HG02610 (cell line): ENCODE results near the gene CD47.

Source experiments
- ATAC-seq: cut with Tn5 transposase; IDR thresholded peaks from one replicate; pipeline ENCODE4 v1.9.1; 2021; ENCODE audit warnings: mild to moderate bottlenecking, moderate library complexity; ENCODE audit not compliant: unreplicated experiment

CD47 gene

DNA sequence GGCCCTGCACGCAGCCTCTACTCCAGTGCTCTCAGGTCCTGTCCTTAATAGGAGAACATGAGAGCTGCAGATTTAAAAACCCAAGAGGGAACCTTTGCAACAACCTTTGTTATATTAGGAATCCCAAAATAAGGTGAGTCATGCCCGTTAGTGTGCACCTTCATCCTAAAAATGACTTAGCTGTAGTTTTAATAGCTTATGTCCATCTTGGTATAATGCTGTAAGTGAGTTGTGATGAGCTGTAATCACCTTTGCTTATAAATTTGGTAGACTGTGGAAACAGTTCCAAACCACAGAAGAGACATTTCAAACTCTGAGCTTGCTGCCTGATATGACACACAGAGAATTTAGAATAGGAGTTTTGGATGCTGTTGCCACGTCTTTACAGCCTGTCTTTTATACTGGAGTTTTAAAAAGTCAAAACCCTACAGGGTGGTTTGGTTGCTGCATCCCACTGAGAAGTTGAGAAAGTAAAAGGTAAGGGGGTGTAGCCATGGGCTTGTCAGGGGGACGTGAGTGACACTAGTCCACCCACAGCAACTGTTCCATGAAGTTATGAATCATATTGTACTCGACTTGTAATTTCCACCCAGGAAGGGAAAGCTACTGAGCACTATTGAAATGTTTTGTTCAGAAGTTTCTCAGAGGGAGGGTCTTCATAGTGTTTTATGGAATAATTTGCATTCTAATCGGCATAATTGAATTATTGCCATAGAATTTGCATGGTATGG is 27.4 kb upstream of the CD47 start:
- ATAC-seq: no peak

DNA sequence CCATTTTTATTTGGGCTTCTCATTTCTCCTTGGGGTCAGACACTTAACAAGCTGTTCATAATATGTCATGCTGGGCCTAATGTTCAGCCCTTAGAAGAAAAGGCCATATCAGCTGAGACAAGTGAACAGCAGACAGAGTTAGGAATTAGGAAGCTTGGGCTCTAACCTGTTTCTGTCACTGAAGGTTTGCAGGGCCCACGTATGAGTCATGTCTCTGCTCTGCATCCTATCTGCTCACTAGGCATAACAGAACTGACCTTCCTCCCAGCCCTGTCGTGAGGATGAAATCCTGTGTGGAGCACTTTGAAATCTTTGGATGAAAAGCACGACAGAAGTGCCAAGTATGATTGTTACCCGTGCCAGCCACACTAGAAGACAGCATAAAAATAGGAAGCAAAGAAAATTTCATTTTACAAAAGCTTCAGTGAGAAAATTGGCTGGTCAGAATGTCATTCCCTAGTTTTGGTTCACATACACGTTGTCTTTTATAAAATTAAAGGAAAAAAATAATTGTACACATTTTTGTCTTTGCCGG is 26.5 kb upstream of the CD47 start:
- peak; percentile 60 for ATAC-seq

- ATAC-seq: no peak
These were observed 23.7 kb upstream of the CD47 start for GRCh38 chr3:108114423-108115065.

DNA sequence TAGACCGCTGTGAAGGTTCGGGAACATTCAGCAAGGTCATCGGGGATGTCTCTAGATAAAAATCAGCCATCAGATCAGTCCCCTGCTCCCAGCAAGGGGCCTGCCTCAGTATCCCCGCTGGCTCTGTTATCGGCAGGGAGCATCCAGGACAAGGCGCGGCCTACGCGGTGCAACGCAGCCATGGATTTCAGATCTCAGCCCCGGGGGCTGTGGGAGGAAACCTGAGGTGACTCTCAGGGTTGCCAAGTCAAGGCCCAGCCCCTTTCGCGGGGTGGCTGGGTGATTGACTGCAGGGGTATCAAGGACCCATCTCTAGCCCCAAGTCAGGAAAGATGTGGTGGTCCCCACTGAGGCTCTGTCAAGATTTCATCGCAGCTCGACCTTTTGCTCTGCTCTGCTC is 23.1 kb upstream of the CD47 start:
- no peak for ATAC-seq

DNA sequence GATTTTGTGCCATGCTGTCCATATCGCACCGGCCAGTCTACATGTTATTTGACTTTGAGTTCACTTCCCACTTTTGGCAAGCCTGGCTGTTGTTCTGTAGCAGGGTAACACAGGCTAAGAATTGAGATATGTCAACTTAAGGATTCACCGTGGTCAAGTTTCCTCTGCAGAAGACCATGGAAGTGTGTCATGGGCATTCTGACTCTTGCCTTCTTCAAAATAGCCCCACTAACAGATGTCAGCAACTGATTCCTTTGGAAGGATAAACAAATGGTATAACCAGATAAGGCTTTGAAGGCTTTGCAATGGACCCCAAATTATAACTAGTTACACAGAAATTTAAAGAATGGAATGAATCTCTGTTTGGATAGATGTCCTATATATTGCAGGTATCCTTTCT is 20.1 kb upstream of the CD47 start:
- ATAC-seq: no peak

GRCh38 chr3:108108416-108108815 is 17.6 kb upstream of the CD47 start:
- no peak for ATAC-seq

GRCh38 chr3:108106449-108106848 is 15.6 kb upstream of the CD47 start:
- no peak for ATAC-seq

DNA sequence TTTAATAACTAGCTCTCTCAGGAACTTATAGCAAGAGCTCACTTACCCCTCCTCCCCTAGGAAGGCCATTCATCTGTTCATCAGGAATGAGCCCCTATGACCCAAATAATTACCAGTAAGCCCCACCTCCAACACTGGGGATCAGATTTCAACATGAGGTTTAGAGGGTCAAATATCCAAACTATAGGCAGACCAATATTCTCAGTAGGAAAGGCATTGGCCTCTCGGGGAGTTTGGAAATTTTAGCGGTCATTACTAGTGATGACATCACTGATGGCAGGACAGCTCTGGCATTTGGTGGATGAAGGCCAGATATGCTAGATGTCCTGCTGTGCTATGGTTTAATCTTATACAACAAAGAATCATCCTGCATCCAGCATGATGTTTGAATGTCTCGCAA is 15.2 kb upstream of the CD47 start:
- no peak for ATAC-seq

GRCh38 chr3:108103886-108104797 is 13.3 kb upstream of the CD47 start:
- ATAC-seq: no peak

DNA sequence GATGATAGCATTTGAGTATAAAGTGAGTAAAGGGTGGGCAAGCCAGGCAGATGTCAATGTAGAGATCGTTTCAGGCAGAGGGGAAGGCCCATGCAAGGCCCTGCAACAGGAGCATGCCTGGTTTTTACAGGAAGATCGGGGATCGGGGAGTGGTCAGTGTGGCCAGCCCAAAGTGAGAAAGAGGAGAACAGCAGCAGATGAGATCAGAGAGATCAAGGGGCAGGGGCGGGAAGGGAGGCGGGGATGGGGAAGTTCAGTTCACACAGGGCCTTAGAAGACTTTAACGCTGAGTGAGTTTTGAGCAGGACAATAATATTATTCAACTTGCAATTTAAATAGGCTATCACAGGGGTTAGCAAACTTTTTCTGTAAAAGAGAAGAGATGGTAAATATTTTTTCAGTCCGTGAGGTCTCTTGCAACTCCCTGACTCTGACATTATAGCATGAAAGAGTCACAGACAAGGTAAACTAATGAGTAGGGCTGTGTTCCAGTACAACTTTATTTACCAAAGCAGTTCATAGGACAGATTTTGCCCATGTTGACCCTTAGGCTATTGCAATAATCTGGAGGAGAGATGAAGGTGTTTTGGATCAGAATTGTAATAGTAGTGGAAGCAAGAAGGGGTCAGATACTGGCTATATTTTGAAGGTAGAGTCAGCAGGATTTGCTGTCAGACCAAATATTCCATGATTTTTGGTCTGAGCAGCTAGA is 12.4 kb upstream of the CD47 start:
- no peak for ATAC-seq

- ATAC-seq: no peak
These were observed 11.7 kb upstream of the CD47 start for GRCh38 chr3:108102420-108103039.

DNA sequence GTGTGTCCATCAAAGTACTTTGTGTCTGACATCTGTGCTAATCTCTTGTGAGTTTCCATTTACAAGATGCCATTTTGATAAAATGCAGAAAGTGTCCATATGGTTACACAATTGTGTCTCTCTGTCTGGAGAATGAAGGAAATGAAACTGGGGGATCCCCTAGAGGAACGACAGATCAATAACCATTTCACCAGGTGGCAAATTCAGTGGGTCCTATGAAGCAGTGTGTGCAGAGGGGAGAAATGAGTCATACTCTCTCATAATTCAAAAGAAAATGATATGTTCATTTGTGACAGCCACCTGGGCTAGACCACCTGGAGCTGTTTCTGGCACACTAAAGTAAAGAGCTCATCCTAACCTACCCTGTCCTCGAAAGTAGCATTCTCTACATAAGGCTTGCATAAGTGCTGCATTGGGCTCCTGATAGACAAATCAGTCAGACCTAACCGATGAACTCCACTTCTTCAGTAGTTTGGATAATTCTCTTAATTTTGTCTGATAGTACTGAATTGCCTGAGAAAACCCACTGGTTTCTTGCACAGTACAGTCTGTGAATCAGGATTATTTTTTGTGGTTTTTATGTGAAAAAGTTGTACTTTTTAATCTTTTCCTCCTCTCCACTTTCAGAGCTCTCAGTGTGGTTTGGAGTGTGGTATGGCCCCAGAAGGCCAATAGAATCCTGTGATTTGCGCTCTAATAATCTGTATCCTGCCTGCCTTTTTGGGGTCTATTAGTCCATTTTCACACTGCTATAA is 10.3 kb upstream of the CD47 start:
- peak; percentile 82 for ATAC-seq

GRCh38 chr3:108099679-108100428 is 9.0 kb upstream of the CD47 start:
- peak; percentile 51 for ATAC-seq

- no peak for ATAC-seq
These were observed 8.4 kb upstream of the CD47 start for GRCh38 chr3:108099244-108099643.

DNA sequence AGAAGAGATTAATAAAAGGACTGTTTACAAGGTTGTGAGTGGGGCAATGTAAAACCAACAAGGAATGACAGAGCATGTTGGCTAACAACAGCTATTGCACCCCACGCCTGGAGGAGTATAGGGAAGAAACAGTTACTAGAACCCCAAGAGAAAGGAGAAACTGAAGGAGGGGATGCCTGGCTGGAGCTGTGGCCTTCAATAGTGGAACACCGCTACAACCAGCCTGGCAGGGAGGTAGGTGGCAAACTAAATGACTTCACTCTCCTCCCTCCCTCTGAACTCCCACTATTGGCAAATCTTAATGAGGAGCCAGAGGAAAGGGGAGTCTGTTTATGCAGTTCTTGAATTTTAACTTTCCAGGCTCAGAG is 7.2 kb upstream of the CD47 start:
- no peak for ATAC-seq

DNA sequence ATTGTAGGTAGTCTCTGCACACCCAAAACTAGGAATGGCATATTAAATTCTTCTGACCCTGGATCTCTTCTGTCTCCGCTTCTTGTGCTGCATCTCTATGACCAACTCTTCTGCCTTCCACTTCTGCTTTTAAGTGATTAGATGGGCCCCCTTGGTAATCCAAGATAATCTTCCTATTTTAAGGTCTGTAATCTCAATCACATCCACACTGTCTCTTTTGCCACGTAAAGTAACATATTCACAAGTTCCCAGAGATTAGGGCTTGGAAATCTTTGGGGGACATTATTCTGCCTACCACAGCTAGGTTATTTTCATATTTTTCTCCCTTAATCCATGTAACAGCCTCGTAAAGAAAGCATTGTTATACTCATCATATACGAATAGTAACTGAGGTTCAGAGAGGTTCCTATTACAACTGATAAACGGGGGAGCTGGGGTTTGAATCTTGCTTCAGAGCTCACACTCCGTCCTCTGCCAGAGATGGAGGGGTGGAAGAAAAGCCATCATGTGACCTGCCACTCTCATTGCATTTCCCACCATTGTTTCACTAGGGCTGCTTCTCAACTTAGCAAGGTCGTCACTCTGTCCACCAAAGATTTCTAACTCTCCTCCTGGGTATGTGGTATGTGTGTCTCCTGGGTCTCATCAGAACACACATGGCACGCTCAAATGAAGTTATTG is 6.6 kb upstream of the CD47 start:
- ATAC-seq: no peak

DNA sequence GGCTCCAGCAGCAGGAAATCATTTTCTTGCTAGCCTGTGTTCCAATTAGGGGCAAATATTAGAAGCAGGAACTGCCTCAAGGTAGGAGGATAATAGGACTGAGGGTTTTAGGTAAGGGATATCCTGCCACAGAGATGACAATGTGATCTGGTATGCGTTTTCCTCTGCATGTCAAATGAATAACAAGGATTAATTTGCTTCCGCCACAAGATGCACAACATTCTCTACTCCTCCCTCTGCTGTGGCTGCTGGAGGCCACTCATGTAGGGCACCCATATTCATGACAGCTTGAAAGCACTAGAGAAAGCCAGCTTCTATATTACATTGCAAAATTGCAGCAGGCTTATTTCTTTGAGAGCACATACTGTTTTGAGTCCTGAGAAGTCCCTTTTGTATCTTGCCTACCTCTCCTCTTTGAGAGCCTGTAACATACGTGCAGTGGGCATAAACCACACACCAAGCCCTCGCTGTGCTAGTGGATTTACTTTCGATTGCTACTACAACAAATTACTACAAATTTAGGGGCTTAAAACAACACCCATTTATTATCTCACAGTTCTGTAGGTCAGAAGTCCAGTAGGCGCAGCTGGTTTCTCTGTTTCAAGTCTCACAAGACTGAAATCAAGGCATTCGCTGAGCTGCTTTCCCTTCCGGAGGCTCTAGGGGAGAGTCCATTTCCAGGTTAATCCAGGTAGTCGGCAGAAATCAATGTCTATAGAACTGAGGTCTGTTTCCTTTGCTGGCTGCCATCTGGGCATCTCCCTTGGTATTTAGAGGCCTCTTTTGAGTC is 5.9 kb upstream of the CD47 start:
- ATAC-seq: no peak

DNA sequence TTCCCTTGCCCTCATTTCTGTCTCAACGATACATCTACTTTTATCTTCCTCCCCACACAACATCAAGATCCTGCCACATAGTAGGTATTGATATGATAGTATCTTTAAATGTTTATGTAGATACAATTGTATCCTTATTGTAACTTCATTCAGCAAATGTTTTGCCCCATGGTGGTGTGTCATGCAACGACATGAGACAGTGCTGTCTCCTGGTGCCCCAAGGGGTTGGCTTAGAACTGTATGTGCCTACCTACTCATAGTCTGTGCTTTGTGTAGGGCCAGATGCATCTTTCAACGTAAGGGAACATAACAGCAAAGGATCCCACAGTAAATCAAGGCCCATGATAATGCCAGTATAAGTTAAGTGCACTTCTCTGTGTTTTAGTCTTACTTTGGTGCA is 2.8 kb upstream of the CD47 start:
- no peak for ATAC-seq
